Mammary epithelial cell (primary cell): ENCODE results near the gene SCLY.

Source experiments
- CTCF ChIP-seq, 2 donors: IDR thresholded peaks in 1 of 2; conservative IDR thresholded peaks in 1 of 2; 2 replicates each; pipeline ENCODE4 v1.5.1; 2011 to 2012; ENCODE audit warnings: inconsistent platforms in 2 of 2, low read length in 2 of 2, mild to moderate bottlenecking in 2 of 2, control low read depth in 1 of 2, low read depth in 1 of 2; ENCODE audit not compliant: insufficient read depth in 1 of 2; ENCODE audit errors: extremely low read depth in 1 of 2
- EZH2 ChIP-seq: IDR thresholded peaks from 2 replicates; pipeline ENCODE4 v1.6.1; 2012; ENCODE audit warnings: low read length, inconsistent platforms, borderline replicate concordance

DNA sequence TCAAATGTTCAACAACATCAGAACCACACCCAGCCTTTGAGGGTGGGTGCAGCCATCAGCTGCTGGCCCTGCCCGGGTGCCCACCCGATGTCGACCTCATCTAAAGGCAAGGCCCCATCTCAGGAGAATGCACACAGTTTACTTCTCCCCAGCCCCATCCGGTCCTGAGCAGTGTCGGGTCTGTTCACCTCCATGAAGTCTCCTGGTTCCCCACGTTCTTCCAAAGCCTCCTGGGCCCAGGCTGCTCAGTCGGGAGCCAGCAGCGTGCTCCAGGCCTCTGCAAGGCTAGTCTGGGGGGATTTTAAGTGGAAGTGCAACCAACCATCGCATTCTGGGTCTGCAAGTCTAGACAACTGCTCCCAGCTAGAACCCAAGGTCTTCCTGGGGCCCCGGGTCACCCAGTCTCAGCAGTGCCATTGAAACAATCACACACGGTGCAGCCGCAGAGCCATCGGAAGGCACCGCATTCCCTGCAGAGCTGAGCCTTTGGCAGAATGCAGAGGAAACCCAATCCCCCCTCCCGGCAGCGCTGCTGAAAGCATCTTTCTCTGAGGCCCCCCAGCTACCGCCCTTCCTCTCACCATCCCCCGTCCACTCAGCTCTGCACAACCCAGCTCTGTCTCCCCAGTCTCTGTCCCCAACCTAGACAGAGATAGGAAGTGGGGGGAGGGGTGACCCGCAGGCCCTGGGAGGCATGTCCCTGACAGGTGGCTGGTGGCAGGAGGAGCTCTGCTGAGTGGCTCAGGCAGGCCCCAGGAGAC, 47.8 kb downstream of the SCLY start:
- TF ChIP-seq CTCF (conservative IDR thresholded peaks at IDR 0.05 in 1 of 2, IDR thresholded peaks at IDR 0.05 in 1 of 2; ENCODE audit: extremely low read depth in 1 of 2, insufficient read depth in 1 of 2, low read depth in 1 of 2, low read length in 2 of 2) = no peak
- TF ChIP-seq EZH2 = no peak
